HG03571 (cell line): Measurements from ENCODE around the gene ABCB8.

Experiments used
- ATAC-seq: cut with Tn5 transposase; IDR thresholded peaks from one replicate; pipeline ENCODE4 v1.9.1; 2021; ENCODE audit not compliant: unreplicated experiment

The ABCB8 gene

DNA sequence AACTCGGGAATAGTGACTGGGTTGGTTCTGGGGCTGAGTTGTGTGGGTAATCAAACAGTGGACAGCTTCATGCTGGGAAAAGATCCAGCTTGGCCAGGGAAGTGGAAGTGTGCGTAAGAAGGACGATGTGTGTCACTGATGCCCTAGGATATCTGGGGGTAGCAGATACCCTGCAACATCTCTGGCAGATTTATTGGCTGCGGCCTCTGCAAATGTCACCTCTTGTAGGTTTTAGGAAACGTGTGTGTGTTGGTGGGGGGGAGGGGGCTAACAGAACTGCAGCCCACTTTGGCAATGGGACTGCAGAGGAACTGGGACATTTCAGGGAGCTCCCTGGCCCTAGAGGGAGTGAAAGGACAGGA is 57.1 kb downstream of the ABCB8 start:
- no peak for ATAC-seq

DNA sequence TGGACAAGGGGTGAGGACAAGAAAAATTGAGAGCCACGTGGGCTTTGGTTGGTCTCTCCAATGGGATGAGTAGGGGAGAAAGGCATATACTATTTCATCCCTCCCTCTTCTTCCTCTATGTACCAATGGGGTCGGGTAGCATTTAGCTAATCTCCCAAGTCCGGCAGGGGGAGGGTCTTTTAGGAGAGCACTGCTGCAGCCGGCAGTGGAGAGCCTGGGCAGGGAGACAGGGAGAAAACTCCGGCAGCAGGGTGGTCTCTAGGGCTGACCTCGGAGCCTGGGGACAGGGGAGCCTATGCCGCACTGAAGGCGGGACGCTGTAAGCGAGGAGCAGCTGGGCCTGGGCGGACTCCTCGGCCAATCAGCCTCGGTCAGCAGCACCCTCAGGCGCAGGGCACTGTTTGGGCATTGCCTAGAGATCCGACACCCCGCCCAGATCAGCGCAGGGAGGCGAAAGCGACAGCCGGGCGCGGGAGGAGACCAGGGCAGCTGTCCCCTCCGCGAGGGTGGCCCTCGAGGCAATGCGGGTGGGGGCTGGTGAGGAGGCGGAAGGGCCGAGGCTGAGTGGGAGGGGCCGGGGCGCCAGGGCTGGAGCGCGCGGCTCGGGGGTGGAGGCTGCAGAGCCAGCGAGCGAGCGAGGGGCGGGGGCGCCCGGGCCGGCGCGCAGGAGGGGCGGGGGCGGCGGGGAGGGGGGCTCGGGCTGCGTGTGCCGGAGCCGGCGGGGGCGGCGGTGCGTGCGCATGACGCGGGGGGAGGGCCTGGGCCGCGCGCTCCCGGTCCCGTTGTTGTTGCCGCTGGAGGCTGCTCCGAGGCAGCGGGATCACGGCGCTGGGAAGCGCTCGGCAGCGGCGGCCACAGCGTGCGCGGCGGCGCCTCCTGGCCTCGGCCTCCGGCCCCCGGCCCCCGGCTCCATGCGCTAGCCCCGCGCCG is 57.7 kb downstream of the ABCB8 start, which contains the start of gene AGAP3:
TSS of gene AGAP3 (plus strand) at position 785 of the 930 bp plus-strand sequence. CDS start 267 bp downstream, outside the sequence.
- ATAC-seq: peak; percentile 43

GRCh38 chr7:151086802-151087244 is 58.6 kb downstream of the ABCB8 start:
- no peak for ATAC-seq

DNA sequence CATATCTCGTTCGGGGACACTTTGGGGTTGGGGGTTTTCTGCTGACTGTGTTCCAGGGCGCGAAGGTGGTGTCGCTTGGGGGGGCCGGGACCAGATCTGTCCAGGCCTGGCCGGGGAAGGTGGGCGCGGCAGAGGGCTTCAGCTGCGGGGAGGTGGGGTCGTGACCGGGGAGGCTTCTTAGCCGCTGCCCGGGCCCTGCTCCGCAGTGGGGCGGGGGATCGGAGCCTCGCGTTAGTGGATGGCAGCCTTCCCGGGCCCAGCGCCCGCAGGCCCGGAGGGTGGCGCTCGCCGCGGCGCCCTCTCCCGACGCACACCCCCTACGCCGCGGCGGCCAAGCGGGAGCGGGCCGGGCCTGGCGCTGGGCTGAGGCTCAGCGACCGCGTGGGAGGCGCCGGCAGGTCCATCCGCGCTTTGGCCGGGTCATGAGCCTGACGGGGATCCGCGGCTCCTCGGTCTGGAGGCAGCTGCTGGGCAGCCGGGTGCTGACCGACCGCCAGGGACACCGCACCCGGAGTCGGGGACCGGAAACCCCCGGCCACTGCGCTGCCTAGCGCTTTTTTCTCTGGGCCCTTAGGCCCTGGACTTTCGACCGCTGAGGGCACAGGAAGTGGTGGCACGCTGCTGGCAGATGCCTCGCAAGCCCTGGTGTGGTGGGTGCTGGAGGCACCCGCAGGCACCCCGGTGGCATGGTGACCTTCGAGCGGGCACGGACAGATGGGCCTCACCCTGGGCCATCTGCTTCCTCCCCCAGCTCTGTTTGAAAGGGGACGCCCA is 59.2 kb downstream of the ABCB8 start:
- ATAC-seq: no peak

- ATAC-seq: no peak
Measured at GRCh38 chr7:151088019-151088855, 60.0 kb downstream of the ABCB8 start.

DNA sequence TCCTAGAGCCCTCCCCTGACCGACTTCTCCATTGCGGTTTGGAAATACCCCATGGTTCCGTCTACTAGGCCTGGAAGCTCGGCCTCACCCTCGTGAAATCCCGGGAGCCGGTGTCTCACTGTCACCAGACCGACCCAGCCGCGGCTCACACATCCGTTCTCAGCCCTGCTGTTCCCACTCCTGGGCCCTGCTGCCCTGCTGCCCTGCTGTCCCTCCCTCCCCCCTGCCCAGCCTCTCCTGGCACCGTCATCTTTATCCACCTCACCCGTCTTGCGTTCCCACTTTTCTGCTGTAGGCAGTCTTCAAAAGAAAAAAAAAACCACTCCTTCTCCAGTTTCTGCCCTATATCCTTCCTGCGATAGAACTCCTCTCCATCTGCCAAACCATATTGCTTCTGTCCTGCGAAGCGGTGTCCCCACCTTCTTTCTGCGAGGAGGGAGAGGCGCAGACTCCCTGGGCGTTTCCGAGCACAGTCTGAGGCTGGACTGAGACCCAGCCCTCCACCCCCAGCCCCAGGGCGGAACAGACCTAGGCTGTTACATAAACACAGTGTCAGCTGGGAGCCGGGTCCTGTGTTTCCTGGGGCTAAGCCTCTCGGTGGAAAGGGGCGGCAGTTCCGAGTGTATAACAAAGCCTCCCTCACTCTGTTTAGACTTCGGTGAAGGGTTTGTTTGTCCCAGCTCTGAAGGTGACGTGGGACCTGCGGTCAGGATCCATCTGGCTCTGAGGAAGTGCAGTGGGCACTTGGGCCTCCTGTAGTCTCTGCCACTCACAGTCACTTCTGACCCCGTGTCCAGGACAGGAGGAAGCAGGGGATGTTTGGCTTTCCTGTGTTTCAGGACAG is 60.8 kb downstream of the ABCB8 start:
- no peak for ATAC-seq

GRCh38 chr7:151089893-151090730 is 61.9 kb downstream of the ABCB8 start:
- no peak for ATAC-seq

GRCh38 chr7:151091003-151091402 is 62.8 kb downstream of the ABCB8 start:
- ATAC-seq: no peak

- no peak for ATAC-seq
Measured at GRCh38 chr7:151091431-151091830, 63.2 kb downstream of the ABCB8 start.

DNA sequence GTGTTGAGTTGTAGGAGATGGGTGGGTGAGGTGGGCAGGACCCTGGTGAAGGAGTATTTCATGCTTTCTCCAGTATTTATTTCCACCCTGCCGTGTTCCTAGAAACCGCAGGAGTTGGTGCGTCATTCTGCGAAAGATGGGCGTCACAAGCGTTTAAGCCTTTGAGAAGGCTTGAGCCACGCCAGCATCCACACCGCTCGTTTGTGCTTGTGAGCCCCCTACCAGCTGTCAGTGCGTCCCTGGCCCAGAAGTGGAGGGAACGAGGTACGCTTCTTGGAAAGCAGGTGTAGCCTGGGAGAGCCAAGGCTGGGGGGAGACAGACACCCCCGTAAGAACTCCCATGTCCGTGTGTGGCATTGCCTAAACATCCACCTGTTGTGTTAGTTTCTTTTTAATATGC is 63.7 kb downstream of the ABCB8 start:
- ATAC-seq: no peak

DNA sequence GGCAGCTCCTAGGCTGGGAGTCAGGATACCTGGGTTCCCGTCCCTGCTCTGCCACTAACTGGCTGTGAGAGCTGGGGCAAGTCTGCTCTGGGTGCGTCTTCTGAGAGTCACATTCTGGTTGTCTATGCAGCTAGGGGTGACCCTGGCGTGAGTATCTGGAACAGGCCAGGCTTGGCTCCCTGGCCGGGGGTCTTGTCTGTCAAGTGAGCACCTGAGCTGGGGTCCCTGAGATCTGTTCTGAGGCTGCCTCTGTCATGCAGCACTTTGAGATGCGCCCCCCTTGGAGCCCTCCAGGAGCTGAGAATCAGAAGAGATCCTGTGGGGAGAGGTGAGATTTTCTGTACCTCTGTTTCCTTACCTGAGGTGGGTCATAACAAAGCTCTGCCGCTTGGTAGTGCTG is 65.5 kb downstream of the ABCB8 start:
- ATAC-seq: no peak

DNA sequence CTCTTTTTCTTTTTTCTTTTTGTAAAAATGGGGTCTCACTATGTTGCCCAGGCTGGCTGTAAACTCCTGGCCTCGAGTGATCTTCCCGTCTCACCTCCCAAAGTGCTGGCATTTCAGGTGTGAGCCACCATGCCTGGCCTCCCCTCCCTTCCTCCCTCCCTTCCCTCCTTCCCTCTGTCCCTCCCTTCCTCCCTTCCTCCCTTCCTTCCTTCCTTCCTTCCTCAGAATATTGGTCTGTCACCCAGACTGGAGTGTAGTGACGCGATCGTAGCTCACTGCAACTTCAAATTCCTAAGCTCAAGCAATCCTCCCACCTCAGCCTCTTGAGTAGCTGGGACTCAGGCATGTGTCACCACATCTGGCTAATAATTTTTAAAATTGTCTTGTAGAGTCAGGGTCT is 66.4 kb downstream of the ABCB8 start:
- ATAC-seq: no peak

DNA sequence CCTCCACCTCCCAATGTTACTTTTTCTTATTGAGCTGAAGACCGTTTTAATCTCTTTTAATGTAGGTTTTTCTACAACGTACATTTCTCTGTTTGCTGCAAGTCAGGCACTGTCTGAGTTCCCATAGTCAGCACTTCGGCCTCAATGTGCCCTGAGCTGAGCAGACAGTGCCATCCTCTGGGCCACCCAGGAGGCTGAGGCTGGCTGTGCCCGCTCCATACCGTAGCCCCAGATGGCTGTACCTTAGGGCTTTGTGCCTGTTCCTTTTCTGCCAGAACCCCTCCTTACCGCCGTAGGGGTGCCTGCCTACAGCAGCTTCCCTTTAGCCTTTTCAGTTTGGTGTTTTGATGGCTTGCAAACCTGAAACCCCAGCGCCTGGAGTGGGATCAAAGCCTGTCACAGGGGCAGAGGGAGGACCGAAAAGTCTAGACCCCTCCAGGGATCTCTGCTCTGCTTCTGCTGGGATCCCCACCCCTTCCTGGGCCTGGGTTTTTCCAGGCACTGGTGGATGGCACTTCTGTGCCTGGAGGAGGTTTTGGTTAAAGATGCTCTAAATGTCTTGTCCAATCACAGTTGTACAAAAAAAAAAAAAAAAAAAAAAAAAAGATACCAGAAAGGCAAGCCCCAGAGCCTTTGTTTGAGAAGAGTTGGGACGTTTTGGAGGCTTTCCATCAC is 67.0 kb downstream of the ABCB8 start:
- no peak for ATAC-seq

GRCh38 chr7:151095828-151096475 is 67.7 kb downstream of the ABCB8 start:
- ATAC-seq: no peak
